ENCODE measurements around the gene ZSCAN16.

DNA sequence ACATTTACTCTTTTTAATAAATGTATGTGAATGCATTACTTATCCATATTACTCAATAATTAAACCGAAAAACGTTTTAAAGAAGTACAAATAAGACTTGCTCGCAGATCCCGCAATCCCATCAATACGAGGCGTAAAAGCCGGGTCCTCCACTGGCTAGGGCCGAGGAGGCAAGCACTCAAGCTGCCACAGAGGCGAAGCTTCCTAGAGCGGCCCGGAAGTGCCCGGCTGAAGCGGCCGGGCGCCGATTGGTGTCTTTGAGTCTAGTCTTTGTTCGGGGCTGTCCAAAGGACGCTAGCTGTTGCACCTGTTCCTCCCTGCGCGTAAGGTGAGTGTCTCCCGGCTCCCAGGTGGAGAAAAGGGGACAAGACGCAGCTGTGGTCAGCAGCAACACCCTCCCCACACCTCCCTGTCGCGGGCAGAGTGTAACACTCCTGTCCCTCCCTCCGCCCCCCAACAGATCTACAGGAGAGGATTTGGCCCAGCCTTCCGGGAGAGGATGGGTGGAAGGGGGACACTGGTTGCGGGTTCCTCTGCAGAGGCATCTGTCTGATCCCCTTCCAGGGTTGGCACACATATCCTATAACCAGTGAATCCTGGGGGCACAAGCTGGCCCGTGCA, at the start of gene ZSCAN16:
- TF ChIP-seq JUNB (IDR thresholded peaks at IDR 0.05; ENCODE audit: unreplicated experiment), result no peak
- TF ChIP-seq CTCF (conservative IDR thresholded peaks at IDR 0.05; ENCODE audit: low read depth in 2 of 2), result no peak
- no peak for TF ChIP-seq ZNF331 (CRISPR knock-in tag; IDR thresholded peaks at IDR 0.05; ENCODE audit: low read depth)
- TF ChIP-seq POLR2AphosphoS5 (IDR thresholded peaks at IDR 0.05; ENCODE audit: low read depth), result peak; percentile 90
- TF ChIP-seq EZH2 (IDR thresholded peaks at IDR 0.05; ENCODE audit: low read depth, unreplicated experiment), result no peak
- TF ChIP-seq EZH2phosphoT487 (IDR thresholded peaks at IDR 0.05; ENCODE audit: unreplicated experiment), result no peak
- TF ChIP-seq REST (IDR thresholded peaks at IDR 0.05; ENCODE audit: unreplicated experiment), result no peak
- TF ChIP-seq ETS1 (IDR thresholded peaks at IDR 0.05), result peak; percentile 67
- no peak for TF ChIP-seq STAT1 (IDR thresholded peaks at IDR 0.05; ENCODE audit: unreplicated experiment)
- TF ChIP-seq CREB1 (CRISPR knock-in tag; IDR thresholded peaks at IDR 0.05; ENCODE audit: low read depth), result no peak
- no peak for TF ChIP-seq ZNF114 (CRISPR knock-in tag; IDR thresholded peaks at IDR 0.05)
- TF ChIP-seq, protein P1, sequence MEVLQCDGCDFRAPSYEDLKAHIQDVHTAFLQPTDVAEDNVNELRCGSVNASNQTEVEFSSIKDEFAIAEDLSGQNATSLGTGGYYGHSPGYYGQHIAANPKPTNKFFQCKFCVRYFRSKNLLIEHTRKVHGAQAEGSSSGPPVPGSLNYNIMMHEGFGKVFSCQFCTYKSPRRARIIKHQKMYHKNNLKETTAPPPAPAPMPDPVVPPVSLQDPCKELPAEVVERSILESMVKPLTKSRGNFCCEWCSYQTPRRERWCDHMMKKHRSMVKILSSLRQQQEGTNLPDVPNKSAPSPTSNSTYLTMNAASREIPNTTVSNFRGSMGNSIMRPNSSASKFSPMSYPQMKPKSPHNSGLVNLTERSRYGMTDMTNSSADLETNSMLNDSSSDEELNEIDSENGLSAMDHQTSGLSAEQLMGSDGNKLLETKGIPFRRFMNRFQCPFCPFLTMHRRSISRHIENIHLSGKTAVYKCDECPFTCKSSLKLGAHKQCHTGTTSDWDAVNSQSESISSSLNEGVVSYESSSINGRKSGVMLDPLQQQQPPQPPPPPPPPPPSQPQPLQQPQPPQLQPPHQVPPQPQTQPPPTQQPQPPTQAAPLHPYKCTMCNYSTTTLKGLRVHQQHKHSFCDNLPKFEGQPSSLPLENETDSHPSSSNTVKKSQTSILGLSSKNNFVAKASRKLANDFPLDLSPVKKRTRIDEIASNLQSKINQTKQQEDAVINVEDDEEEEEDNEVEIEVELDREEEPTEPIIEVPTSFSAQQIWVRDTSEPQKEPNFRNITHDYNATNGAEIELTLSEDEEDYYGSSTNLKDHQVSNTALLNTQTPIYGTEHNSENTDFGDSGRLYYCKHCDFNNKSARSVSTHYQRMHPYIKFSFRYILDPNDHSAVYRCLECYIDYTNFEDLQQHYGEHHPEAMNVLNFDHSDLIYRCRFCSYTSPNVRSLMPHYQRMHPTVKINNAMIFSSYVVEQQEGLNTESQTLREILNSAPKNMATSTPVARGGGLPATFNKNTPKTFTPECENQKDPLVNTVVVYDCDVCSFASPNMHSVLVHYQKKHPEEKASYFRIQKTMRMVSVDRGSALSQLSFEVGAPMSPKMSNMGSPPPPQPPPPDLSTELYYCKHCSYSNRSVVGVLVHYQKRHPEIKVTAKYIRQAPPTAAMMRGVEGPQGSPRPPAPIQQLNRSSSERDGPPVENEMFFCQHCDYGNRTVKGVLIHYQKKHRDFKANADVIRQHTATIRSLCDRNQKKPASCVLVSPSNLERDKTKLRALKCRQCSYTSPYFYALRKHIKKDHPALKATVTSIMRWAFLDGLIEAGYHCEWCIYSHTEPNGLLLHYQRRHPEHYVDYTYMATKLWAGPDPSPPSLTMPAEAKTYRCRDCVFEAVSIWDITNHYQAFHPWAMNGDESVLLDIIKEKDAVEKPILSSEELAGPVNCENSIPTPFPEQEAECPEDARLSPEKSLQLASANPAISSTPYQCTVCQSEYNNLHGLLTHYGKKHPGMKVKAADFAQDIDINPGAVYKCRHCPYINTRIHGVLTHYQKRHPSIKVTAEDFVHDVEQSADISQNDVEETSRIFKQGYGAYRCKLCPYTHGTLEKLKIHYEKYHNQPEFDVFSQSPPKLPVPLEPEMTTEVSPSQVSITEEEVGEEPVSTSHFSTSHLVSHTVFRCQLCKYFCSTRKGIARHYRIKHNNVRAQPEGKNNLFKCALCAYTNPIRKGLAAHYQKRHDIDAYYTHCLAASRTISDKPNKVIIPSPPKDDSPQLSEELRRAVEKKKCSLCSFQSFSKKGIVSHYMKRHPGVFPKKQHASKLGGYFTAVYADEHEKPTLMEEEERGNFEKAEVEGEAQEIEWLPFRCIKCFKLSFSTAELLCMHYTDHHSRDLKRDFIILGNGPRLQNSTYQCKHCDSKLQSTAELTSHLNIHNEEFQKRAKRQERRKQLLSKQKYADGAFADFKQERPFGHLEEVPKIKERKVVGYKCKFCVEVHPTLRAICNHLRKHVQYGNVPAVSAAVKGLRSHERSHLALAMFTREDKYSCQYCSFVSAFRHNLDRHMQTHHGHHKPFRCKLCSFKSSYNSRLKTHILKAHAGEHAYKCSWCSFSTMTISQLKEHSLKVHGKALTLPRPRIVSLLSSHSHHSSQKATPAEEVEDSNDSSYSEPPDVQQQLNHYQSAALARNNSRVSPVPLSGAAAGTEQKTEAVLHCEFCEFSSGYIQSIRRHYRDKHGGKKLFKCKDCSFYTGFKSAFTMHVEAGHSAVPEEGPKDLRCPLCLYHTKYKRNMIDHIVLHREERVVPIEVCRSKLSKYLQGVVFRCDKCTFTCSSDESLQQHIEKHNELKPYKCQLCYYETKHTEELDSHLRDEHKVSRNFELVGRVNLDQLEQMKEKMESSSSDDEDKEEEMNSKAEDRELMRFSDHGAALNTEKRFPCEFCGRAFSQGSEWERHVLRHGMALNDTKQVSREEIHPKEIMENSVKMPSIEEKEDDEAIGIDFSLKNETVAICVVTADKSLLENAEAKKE (CRISPR knock-in tag; IDR thresholded peaks at IDR 0.05), result no peak
